ENCODE results near the gene RAB7B. TPM values are rescaled to one million over a fixed set of nuclear protein-coding genes. Genes with fewer than 3 reads are reported as not detected.

RAB7B gene
- total and polyA plus RNA-seq, 4 donors, result 1.7 to 11.4 (median 5.2) TPM

DNA sequence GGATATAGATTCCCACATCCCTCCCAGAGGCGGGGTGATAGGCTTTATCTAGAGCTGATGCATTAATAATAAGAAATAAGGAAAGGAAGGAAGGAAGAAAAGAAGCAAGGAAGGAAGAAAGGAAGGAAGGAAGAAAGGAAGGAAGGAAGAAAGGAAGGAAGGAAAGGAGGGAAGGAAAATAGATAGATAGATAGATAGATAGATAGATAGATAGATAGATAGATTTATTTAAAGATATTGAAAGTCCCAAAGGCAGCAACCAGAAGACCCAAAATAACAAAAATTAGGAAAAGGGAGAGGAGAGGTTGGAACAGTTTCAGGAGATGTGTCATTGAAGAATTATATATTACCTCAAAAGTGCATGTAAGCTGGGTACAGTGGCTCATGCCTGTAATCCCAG lies 47.7 kb downstream of the RAB7B start:
- intact Hi-C loops (cut with DNase I), result no loop called here
- ATAC-seq (ENCODE audit: low FRiP score), result no peak
- H3K4me1 ChIP-seq (ENCODE audit: control insufficient read depth in 1 of 2, insufficient read depth in 2 of 2, low read length in 2 of 2), result no peaks in the 10 kb centered on the region
- no peak overlapping the region for H3K27ac ChIP-seq (ENCODE audit: low read depth in 1 of 2, low read length in 2 of 2)
- no peak overlapping the region for H3K4me3 ChIP-seq (ENCODE audit: low read length in 2 of 2)
- no peaks in the 10 kb centered on the region for H3K9me3 ChIP-seq (ENCODE audit: control insufficient read depth, low read length)
- 96% methylated on average over 1 of the region's 1 CpG for WGBS, 2 donors
- no peak for DNase-seq
- no peaks in the 10 kb centered on the region for H3K36me3 ChIP-seq (ENCODE audit: control insufficient read depth in 1 of 2, insufficient read depth in 2 of 2, low read length in 1 of 2)
- no peaks in the 10 kb centered on the region for H3K27me3 ChIP-seq (ENCODE audit: control insufficient read depth in 1 of 2, insufficient read depth in 2 of 2, low read length in 1 of 2)

DNA sequence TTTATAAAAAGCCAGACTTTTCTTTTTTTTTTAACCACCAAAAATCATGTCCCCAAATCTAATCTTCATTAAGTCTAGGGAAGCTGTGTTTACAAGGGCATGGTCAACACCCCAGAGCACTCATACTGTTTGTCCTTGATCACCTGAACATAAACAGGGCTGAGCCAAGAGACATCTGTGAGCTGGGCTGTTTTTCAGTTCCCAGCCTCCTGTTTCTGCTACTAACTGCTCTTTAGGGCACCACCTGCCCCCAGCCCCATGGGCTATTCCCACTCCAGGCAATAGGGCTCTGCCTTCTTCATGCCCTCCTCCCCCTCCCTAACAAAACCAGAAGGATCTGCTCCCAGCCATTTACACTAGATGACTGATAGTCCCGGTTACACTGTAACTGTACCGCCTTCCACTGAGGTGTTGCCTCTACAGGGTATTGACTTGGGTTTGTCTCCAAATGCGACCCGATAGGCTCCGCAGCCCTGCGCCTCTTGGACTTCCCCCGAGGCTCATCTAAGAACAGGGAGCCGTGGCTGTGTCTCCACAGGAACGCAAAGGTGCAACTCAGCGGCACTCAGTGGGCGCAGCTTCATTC lies 48.3 kb downstream of the RAB7B start:
- H3K27ac ChIP-seq (ENCODE audit: low read depth in 1 of 2, low read length in 2 of 2), result no peak overlapping the region
- 87 to 88% methylated on average over 11 of the region's 11 CpGs for WGBS, 2 donors
- no peak overlapping the region for H3K4me3 ChIP-seq (ENCODE audit: low read length in 2 of 2)
- H3K9me3 ChIP-seq (ENCODE audit: control insufficient read depth, low read length), result no peaks in the 10 kb centered on the region
- no peaks in the 10 kb centered on the region for H3K4me1 ChIP-seq (ENCODE audit: control insufficient read depth in 1 of 2, insufficient read depth in 2 of 2, low read length in 2 of 2)
- peak in 1 of 2 donors; percentile 26 for DNase-seq
- H3K36me3 ChIP-seq (ENCODE audit: control insufficient read depth in 1 of 2, insufficient read depth in 2 of 2, low read length in 1 of 2), result no peaks in the 10 kb centered on the region
- no peak for ATAC-seq (ENCODE audit: low FRiP score)
- intact Hi-C loops (cut with DNase I), result no loop called here
- no peaks in the 10 kb centered on the region for H3K27me3 ChIP-seq (ENCODE audit: control insufficient read depth in 1 of 2, insufficient read depth in 2 of 2, low read length in 1 of 2)

DNA sequence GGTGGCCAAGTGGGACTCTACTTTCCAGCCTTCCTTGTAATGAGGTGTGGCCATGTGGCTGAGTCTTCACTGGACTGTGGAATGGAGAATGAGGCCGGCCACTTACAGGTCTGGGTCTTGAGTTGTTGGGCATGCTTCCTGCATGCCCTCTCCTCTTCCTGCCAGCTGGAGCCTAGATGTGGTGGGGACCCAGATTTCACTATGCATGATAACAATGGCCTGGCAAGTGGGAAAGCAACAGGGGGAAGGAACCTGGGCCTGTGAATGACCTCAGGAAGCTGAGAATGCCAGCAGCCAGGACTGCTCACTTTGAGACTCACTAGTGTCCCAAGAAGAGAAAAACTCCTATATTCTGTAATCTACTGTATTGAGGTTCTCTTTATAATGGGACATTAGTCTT lies 51.4 kb downstream of the RAB7B start:
- Histone ChIP-seq H3K4me3 (ENCODE audit: low read length in 2 of 2) (no peak overlapping the region), H3K27ac (ENCODE audit: low read depth in 1 of 2, low read length in 2 of 2) (no peak overlapping the region), H3K9me3 (ENCODE audit: control insufficient read depth, low read length) (no peaks in the 10 kb centered on the region), H3K36me3 (ENCODE audit: control insufficient read depth in 1 of 2, insufficient read depth in 2 of 2, low read length in 1 of 2) (no peaks in the 10 kb centered on the region), H3K4me1 (ENCODE audit: control insufficient read depth in 1 of 2, insufficient read depth in 2 of 2, low read length in 2 of 2) (no peaks in the 10 kb centered on the region), H3K27me3 (ENCODE audit: control insufficient read depth in 1 of 2, insufficient read depth in 2 of 2, low read length in 1 of 2) (no peaks in the 10 kb centered on the region)
- 99 to 100% methylated on average over 1 of the region's 1 CpG for WGBS, 2 donors
- DNase-seq (peak in 1 of 2 donors; percentile 16), ATAC-seq (ENCODE audit: low FRiP score) (no peak)
- intact Hi-C loops (cut with DNase I), result no loop called here

DNA sequence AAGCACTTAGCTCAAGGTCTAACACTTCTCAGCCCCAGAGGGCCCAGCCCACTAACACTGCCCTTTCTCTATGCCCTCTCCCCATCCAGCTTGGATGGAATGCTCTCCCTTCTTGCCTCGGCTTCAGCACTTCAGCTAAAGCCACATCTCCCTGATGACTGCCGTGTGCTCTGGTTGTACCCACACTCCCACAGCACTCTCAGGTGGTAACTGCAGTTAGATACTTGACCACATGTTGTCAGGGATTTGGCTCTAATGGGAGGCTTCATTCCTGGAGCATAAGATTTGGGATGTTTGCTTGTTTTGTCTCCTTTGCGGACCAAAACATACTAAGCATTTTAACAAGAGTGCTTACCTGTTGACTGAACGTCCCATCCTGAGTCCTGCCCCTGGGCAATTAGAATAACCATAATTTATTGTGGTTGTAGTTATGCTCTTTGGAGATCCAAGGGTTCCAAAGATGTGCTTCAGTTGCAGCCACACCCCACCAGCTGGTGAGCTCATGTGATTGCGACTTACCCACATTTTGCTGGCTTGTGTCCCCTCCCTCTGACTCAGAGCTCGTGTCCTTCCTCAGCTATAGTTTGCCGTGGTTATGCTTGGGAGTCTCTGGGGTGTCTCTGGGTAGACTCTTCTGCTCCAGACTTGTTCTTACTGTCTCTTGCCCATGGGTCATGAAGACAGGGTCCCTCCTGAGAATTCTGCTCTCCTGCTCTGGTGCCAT lies 52.2 kb downstream of the RAB7B start:
- no peaks in the 10 kb centered on the region for H3K27me3 ChIP-seq (ENCODE audit: control insufficient read depth in 1 of 2, insufficient read depth in 2 of 2, low read length in 1 of 2)
- peak in 1 of 2 donors; percentile 50 for DNase-seq
- no peaks in the 10 kb centered on the region for H3K9me3 ChIP-seq (ENCODE audit: control insufficient read depth, low read length)
- H3K4me3 ChIP-seq (ENCODE audit: low read length in 2 of 2), result no peak overlapping the region
- intact Hi-C loops (cut with DNase I), result no loop called here
- 91 to 93% methylated on average over 7 of the region's 7 CpGs for WGBS, 2 donors
- no peaks in the 10 kb centered on the region for H3K4me1 ChIP-seq (ENCODE audit: control insufficient read depth in 1 of 2, insufficient read depth in 2 of 2, low read length in 2 of 2)
- no peak overlapping the region for H3K27ac ChIP-seq (ENCODE audit: low read depth in 1 of 2, low read length in 2 of 2)
- no peaks in the 10 kb centered on the region for H3K36me3 ChIP-seq (ENCODE audit: control insufficient read depth in 1 of 2, insufficient read depth in 2 of 2, low read length in 1 of 2)
- ATAC-seq (ENCODE audit: low FRiP score), result no peak

DNA sequence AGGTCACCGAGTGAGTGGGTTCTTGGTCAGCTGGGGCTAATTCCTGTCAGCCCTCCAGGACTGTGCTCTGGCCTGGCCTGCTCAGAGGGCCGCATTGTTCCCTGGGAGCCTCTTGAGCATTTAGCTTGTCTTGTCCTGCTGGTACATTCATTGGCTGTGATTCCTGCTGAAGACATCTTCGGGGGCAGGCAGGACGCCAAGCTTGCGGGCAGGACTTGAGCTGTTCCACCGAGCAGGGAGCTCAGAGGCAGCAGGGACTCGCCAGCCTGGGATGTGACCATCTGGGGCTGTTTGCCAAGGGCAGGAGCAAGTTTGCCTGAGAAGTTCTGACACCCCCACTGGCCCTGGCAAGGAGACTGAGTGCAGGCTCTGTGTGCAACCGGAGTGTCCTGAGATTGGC lies 52.9 kb downstream of the RAB7B start:
- Histone ChIP-seq H3K4me3 (ENCODE audit: low read length in 2 of 2) (no peak overlapping the region), H3K36me3 (ENCODE audit: control insufficient read depth in 1 of 2, insufficient read depth in 2 of 2, low read length in 1 of 2) (no peaks in the 10 kb centered on the region), H3K4me1 (ENCODE audit: control insufficient read depth in 1 of 2, insufficient read depth in 2 of 2, low read length in 2 of 2) (no peaks in the 10 kb centered on the region), H3K27me3 (ENCODE audit: control insufficient read depth in 1 of 2, insufficient read depth in 2 of 2, low read length in 1 of 2) (no peaks in the 10 kb centered on the region), H3K27ac (ENCODE audit: low read depth in 1 of 2, low read length in 2 of 2) (no peak overlapping the region), H3K9me3 (ENCODE audit: control insufficient read depth, low read length) (no peaks in the 10 kb centered on the region)
- 65 to 66% methylated on average over 8 of the region's 8 CpGs for WGBS, 2 donors
- intact Hi-C loops (cut with DNase I), result no loop called here
- ATAC-seq (ENCODE audit: low FRiP score) (no peak), DNase-seq (peak in 1 of 2 donors; percentile 48)

DNA sequence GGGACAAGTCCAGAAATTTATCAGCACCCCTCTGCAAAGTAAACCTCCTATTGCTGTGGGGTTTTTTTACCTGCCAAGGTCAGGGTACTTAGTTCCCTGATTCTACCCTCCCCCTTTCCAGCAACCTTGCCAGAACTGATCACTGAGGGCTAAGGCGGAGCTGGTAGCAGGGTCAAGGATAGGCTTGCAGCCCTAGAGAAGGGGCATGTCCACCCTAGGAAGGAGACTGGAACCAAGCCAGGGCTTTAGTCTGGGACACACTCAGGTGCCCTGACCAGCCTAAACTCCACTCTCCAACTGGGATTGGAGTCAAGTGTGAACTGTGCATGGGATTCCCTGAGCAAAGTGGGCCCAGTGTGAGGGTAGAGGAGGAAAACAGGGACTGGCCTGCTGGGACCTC lies 53.4 kb downstream of the RAB7B start:
- H3K4me3 ChIP-seq (ENCODE audit: low read length in 2 of 2), result no peak overlapping the region
- 93 to 97% methylated on average over 1 of the region's 1 CpG for WGBS, 2 donors
- ATAC-seq (ENCODE audit: low FRiP score) (no peak), DNase-seq (no peak)
- H3K36me3 ChIP-seq (ENCODE audit: control insufficient read depth in 1 of 2, insufficient read depth in 2 of 2, low read length in 1 of 2), result no peaks in the 10 kb centered on the region
- H3K27ac ChIP-seq (ENCODE audit: low read depth in 1 of 2, low read length in 2 of 2), result no peak overlapping the region
- intact Hi-C loops (cut with DNase I), result no loop called here
- no peaks in the 10 kb centered on the region for H3K27me3 ChIP-seq (ENCODE audit: control insufficient read depth in 1 of 2, insufficient read depth in 2 of 2, low read length in 1 of 2)
- no peaks in the 10 kb centered on the region for H3K4me1 ChIP-seq (ENCODE audit: control insufficient read depth in 1 of 2, insufficient read depth in 2 of 2, low read length in 2 of 2)
- no peaks in the 10 kb centered on the region for H3K9me3 ChIP-seq (ENCODE audit: control insufficient read depth, low read length)

DNA sequence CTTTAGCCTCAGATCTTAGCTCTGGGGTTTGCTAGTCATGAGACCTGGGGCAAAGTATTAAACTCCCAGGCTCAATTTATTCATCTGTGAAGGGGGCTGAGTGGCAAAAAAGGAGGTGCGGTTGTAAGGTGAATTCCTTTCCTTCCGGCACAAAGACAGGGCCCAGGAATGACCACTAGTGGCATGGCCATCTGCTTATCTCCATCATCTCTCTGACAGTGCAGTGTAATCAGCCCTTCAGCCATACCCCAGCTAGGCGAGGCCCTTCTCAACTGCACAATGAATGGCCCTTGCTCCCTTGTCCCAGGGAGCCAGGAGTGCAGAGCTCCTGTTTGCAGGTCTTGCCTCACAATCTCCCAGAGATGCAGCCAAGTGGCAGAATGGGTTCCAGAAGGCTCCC lies 54.3 kb downstream of the RAB7B start:
- no peaks in the 10 kb centered on the region for H3K4me1 ChIP-seq (ENCODE audit: control insufficient read depth in 1 of 2, insufficient read depth in 2 of 2, low read length in 2 of 2)
- H3K27me3 ChIP-seq (ENCODE audit: control insufficient read depth in 1 of 2, insufficient read depth in 2 of 2, low read length in 1 of 2), result no peaks in the 10 kb centered on the region
- intact Hi-C loops (cut with DNase I), result no loop called here
- DNase-seq (peak in 1 of 2 donors; percentile 8), ATAC-seq (ENCODE audit: low FRiP score) (no peak)
- no peak overlapping the region for H3K27ac ChIP-seq (ENCODE audit: low read depth in 1 of 2, low read length in 2 of 2)
- H3K9me3 ChIP-seq (ENCODE audit: control insufficient read depth, low read length), result no peaks in the 10 kb centered on the region
- H3K36me3 ChIP-seq (ENCODE audit: control insufficient read depth in 1 of 2, insufficient read depth in 2 of 2, low read length in 1 of 2), result no peaks in the 10 kb centered on the region
- 96 to 98% methylated on average over 3 of the region's 3 CpGs for WGBS, 2 donors
- no peak overlapping the region for H3K4me3 ChIP-seq (ENCODE audit: low read length in 2 of 2)

DNA sequence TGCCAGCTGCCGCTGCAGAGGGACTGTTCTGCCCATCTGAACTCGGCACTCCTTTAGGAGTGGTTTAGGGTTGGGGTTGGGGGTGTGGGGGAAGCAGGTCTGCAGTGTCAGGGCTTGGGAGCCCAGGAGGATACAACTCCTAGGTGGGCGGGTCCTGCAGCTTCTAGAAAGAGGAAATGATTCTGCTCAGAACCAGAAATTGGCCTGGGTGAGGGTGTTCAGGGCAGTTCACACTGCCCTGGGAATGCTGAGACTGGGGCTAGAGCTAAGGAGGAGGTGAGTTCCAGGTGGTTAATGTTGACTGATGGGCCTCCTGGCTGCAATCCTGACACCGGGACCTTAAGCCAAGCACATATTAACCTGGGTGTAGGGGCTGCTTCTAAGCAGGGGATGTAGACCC lies 55.2 kb downstream of the RAB7B start:
- 86 to 90% methylated on average over 4 of the region's 4 CpGs for WGBS, 2 donors

DNA sequence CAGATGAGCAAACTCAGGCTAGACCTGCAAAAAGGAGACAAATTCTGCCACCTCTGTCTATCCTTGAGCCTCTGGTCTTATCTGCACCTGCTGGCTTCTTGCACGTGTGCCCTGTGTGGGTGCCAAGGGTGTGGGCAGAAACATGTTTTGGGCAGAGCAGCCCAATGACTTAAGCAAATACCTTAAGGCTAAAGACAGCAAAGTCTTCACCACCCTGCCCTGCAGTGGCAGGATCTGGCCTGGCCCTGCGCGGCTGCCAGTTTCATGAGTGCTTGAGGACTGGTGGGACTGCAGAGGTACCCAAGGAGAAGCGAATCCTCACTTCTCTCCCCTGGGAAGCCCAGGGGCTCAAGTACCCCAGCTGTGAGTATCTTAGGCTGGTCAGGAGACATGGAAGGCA lies 56.2 kb downstream of the RAB7B start:
- no peaks in the 10 kb centered on the region for H3K4me1 ChIP-seq (ENCODE audit: control insufficient read depth in 1 of 2, insufficient read depth in 2 of 2, low read length in 2 of 2)
- no peak overlapping the region for H3K4me3 ChIP-seq (ENCODE audit: low read length in 2 of 2)
- H3K27ac ChIP-seq (ENCODE audit: low read depth in 1 of 2, low read length in 2 of 2), result no peak overlapping the region
- H3K36me3 ChIP-seq (ENCODE audit: control insufficient read depth in 1 of 2, insufficient read depth in 2 of 2, low read length in 1 of 2), result no peaks in the 10 kb centered on the region
- no peaks in the 10 kb centered on the region for H3K27me3 ChIP-seq (ENCODE audit: control insufficient read depth in 1 of 2, insufficient read depth in 2 of 2, low read length in 1 of 2)
- intact Hi-C loops (cut with DNase I), result no loop called here
- DNase-seq (peak in 1 of 2 donors; percentile 13), ATAC-seq (ENCODE audit: low FRiP score) (no peak)
- H3K9me3 ChIP-seq (ENCODE audit: control insufficient read depth, low read length), result no peaks in the 10 kb centered on the region
- WGBS, 2 donors, result 60 to 62% methylated on average over 4 of the region's 4 CpGs

More for the DNA sequence above, 55.2 kb downstream of the RAB7B start:
- no peak overlapping the region for H3K4me3 ChIP-seq (ENCODE audit: low read length in 2 of 2)
- H3K27ac ChIP-seq (ENCODE audit: low read depth in 1 of 2, low read length in 2 of 2), result no peak overlapping the region
- no peaks in the 10 kb centered on the region for H3K9me3 ChIP-seq (ENCODE audit: control insufficient read depth, low read length)
- no peaks in the 10 kb centered on the region for H3K4me1 ChIP-seq (ENCODE audit: control insufficient read depth in 1 of 2, insufficient read depth in 2 of 2, low read length in 2 of 2)
- ATAC-seq (ENCODE audit: low FRiP score), result no peak
- DNase-seq, result peak in 1 of 2 donors; percentile 46
- no peaks in the 10 kb centered on the region for H3K36me3 ChIP-seq (ENCODE audit: control insufficient read depth in 1 of 2, insufficient read depth in 2 of 2, low read length in 1 of 2)
- intact Hi-C loops (cut with DNase I), result no loop called here
- no peaks in the 10 kb centered on the region for H3K27me3 ChIP-seq (ENCODE audit: control insufficient read depth in 1 of 2, insufficient read depth in 2 of 2, low read length in 1 of 2)
